GM19351 (cell line): ENCODE data around the gene IL1RAPL1.
"Not testable (repeated sequence)": the region's sequence is repeated elsewhere in the genome, so short reads cannot be mapped to it uniquely, and the experiment has no call there.

Experiments used
- ATAC-seq: cut with Tn5 transposase; IDR thresholded peaks from one replicate; pipeline ENCODE4 v1.9.1; 2021; ENCODE audit warnings: mild to moderate bottlenecking, moderate library complexity; ENCODE audit not compliant: unreplicated experiment

Gene IL1RAPL1

DNA sequence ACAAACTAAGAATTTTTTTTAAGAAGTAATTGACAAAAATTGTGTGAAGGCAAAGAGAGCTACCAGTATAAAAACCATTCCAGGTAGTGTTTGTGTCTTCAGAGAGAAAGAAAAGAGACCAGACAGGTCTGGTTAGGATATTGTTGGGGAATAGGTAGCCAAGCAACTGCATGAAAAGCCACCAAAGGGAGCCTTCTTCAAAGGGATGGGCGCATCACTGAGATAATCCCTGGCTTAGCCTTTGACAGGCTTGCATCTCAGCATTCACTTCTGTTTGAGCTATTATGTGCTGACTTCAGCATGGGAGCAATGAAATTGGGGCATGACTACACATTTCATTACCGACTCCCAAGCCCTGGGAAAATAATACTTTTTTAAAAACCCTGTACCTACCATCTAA is 496.6 kb downstream of the IL1RAPL1 start:
- no peak for ATAC-seq

DNA sequence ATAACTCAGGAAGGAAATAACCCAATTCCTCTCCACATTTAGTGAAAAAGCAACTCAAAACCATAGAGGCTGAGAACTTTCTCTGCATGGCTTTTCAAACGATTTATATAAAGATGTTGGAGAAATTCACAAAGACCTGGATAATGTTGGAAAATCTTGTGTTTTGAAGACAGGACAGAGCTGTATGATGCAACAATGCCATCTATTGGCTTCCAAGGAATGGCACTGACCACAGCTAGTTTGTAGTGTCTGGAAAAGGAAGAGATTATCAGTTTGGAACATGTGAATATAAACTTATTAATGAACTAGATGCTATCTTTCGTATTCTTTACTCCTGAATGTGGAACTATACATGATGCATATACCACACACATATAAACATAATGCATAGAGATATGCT is 503.6 kb downstream of the IL1RAPL1 start:
- ATAC-seq: no peak

DNA sequence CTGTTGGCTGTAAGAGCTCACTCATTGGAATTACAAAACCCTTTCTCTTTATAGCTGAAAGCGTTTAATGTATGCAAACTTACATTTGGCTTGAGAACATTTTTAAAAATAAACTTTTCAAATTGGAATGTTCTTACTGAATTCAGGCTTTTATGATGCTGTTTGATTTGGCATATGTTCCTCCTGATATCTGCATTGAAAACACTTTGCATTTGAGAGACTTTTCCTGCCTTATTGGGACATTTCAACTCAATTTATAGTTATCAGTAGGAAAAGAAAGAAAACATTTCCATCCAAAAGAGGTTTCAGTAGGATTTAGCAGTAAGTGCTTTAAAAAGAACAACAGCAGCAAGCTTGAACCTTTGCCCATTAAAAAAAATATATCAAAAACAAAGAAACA is 520.0 kb downstream of the IL1RAPL1 start:
- no peak for ATAC-seq

DNA sequence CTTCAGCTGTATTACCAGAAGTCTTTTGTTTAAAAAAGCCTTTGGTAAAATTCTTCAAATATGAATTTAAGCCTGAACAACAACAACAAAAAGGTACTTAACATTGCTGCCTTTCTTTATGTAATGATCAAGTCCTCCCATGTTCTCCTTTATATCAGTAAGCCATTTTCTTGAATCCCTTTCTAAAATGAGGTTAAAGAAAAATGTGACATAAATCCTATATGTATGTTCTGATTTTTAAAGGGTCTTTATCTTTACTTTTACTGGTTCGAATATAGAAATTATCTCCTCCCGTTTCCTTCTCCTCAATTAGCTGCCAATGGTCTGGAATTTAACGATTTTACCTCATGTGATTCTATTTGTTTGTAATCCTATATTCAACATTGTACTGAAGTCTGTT is 522.8 kb downstream of the IL1RAPL1 start:
- no peak for ATAC-seq

DNA sequence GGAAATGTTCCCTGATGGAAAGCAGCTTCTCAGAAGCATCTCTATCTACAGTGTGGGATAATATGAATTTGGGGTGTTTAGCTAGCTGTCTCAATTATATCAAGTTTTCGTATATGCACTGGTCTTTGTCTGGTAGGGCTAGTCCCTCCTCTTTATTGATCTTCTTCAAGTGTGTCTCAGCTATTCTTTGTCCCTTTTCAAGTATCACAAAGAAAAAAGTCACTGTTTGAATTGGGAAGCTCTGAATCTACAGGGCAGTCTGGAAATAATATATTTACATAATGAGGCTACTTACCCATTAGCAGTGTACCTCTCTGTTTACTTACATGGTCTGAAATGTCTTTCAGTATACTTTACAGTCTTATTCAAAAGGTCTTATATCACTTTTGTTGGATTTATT is 526.0 kb downstream of the IL1RAPL1 start:
- no peak for ATAC-seq

DNA sequence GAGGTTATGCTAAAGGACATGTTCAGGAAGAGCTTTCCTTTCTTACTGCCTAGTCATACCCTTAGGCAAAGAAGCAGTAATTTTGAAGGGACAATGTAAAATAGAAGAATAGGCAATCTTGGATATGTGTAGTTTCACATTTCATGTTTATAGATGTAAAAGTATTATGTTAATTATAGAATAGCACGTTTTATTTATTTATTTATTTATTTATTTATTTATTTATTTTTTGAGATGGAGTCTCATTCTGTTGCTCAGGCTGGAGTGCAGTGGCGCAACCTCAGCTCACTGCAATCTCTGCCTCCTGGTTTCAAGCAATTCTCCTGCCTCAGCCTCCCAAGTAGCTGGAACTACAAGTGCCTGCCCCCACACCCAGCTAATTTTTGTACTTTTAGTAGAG is 535.6 kb downstream of the IL1RAPL1 start:
- not testable (repeated sequence) for ATAC-seq

DNA sequence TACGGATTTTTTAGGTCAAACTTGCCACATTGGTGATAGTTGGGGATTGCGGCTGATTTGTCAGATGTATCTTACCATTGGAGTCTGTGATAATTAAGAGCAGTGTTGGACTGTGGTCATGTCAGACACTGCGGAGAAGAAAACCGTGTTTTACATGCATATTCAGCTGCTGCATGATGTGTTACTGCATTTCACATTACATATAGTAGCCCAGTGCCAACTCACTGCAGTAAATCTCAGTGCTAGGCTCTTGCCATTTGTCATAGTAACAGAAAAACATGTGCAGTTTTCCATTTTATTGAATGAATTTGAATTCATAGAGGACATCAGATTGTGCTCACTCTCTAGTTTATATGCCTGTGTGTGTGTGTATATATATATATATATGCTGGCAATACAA is 543.7 kb downstream of the IL1RAPL1 start:
- no peak for ATAC-seq

DNA sequence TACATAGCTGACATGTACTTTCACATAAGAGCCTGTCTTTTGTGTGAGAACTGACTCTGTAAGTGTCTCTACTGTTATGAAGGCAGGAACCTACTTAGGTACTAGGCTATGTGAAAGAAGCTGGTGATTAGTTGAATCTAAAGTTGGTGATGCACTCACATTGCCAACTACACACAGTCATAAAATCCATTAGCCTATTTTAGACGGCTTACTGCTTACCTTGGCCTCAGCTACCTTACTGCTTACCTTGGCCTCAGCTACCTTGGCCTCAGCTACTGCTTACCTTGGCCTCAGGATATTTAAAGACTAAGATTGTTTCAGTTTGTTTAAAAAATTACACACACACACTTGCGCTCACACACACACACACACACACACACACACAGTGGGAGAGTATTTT is 549.7 kb downstream of the IL1RAPL1 start:
- ATAC-seq: no peak

DNA sequence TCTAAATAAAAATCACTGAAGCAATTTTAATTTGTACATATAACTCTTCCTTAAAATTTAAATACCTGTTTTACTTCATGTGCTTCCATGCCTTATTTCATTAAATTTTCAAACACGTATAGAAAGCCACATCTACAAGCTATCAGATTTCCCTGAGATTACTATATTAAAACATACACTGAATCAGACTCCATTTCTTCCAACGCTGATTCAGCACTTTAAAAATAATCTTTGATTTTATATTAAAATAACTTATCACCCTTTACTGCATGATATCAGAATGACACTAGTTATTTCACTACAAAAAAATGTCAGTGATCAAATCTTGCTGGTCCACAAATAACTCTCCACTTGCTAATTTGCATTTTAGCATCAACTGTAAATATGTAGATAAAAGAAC is 550.8 kb downstream of the IL1RAPL1 start:
- ATAC-seq: no peak

DNA sequence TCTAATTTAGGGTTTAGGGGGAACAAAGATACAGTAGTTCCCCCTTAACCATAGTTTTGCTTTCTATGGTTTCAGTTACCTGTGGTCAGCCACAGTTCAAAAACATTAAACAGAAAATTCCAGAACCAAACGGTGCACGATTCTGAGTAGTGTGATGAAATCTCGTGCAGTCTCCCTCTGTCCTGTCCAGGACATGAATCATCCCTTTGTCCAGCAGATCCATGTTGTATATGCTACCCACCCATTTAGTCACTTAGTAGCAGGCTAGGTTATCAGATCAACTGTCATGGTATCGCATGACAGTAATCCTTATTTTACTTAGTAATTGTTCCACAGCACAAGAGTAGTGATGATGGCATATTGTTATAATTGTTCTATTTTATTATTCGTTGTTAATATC is 556.1 kb downstream of the IL1RAPL1 start:
- no peak for ATAC-seq

DNA sequence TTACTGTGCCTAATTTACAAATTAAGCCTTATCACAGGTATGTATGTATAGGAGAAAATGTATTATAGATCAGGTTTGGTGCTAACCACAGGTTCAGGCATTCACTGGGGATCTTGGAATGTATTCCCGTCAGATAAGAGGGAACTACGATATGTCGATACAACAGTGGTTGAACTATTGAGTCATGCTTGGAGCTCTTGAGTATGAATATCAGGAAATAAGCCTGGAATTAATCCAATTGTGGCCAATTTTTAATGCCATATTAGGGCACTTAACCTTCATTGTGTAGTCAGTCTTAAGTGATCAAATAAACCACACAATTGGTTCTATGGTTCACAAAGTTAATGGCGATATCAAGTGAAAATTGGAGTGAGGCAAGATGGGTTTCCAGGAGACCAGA is 556.5 kb downstream of the IL1RAPL1 start:
- ATAC-seq: no peak

DNA sequence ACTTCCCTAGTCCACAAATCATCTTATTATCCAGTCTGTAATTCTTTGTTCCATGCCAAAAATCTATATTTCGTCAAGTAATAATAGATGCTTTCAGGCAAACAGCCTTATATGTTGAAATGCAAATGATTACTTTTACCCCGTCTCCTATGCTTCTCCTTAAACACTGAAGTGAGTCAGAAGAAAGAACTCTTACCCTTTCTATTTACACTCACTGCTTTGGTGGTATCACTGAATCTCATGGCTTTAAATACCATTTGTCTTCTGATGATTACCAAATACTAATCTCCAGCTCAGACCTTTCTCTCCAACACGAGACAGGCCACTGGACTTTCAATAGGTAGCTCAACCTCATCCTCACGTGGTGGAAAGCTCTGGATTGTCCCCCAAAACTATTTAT is 558.1 kb downstream of the IL1RAPL1 start:
- ATAC-seq: no peak

DNA sequence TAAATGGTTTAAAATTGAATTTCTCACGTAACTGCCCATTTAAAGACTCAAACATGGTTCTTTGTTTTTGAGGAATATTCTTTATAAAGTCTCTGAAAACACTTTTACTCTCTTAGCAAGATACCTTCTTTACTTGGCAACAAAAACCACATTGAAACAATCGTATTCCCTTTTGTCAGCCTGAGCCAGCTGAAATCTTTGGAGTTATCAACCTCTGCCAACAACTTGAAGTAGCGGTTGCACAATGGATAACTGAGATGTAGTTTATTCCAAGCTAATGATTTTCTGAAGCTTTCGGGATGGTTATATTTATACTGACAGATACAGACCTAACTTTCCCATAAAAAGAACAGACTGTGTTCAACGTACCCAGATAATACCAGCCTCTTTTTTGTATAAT is 561.3 kb downstream of the IL1RAPL1 start:
- ATAC-seq: no peak

DNA sequence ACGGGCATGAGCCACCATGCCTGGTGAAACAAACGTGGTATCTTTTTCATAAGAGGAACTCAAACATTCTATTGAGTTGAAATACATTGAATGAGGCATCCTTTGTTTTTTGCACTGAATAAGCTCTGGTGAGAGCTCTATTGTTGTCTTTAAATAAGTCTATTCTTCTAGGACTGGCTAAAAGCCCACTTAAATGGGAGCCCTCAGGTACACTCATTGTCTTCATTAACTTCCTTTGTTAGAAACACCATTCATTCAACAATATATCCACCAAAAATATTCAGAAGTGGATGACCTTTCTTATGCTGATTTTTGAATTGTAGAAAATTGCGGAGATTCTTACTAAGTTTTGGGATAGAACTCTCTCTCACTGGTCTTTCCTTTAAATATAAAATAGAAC is 568.0 kb downstream of the IL1RAPL1 start:
- no peak for ATAC-seq

DNA sequence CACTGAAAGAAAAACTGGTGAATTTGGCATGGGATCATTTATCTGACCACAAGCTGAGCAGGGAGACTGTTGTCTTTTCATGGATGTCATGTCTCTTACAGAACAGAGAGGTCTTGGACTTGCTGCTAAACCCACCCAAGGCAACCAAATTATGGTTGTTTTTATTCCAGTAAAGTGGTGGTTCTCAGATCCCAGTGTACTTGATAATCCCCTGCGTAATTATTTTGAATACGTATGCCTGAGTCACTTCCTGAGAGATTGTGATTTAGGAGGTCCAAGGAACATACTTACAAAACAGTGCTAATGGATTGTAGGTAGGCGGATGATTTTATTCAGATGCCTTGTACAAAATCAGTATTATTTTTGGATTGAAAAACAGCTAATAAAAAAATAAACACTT is 585.6 kb downstream of the IL1RAPL1 start:
- no peak for ATAC-seq

DNA sequence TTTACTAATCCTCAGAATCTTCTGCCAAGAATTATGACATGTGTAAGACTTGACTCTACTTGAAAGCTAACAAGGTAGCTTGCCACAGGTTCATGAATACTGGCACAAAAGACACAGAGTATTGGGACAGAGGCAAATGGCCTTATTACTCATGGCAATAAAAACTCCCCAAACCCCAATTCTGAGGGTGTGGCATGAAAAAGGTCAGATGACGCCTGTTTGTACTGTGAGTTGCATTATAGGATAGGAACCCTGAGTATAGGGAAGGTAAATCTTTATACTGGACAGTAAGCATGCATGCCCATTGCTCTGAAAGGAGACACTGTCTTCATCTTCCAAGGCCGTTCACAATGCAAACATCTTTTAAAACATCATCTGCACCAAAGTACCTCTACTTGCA is 600.0 kb downstream of the IL1RAPL1 start:
- no peak for ATAC-seq

DNA sequence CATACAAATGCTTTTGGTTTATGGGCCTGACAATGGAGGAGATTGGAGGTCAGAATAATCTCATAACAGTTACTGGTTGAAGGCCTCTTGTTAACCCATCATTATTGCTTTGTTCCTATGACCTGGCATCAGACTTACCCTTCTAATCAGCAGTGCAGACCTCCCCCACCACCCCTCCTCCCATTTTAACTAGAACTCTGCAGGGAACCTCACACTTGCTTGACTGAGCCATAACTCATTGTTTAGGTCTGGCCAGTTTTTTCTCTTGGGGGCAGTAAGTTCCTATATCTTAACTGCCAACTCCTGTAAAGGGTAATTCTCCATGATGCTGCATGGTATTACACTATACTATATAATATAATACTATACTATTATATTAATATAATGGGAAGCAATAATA is 609.3 kb downstream of the IL1RAPL1 start:
- ATAC-seq: no peak

DNA sequence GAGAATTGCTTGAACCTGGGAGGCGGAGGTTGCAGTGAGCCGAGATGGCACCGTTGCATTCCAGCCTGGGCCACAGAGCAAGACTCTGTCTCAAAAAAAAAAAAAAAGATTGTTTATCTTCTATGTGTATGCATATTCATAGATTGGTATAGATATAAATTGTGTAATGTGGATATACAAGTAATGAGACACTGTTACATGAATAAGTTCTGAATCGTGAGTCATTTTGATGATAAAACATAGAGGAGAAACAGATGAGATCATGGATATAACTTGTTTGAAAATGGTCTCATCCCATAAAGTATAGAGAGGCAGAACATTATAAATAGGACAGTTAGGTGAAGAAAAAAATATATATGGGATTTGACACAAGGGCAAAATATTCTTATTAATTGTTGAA is 628.0 kb downstream of the IL1RAPL1 start:
- ATAC-seq: no peak

DNA sequence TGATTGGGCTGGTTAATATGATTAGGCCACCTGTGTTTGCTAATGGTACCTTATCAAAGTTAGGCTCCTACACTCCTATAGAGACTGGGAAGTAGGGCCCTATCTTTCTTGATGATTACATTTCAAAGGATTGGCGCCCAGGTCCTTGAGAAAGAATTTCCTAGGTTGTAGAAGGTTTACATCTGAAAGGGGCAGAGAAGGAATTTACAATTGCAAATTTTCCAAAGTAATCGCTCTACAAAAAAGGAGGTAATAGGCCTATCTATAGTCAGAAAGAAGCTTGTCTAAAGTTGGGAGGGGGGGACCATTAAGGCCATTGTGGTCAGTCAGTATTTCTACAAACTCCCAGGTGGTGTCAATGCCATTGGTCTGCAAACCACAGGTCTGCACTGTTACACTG is 638.4 kb downstream of the IL1RAPL1 start:
- ATAC-seq: no peak

DNA sequence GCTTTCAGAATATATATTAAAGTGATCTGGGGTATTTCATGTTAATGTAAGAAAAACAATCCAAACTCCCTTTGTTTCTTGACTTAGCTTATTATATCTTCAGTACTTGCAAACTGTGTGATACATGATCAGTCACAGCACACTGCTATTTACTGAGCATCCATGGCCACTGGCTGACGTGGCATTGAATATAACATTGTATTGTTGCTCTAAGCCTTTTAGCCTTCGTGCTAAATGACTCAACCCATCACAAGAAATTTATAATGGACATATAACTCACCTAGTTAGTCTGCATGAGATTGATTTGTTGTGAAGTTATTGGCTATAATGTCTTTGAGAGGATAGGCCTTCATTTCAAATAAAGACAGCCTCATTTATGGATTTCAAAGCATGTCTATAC is 642.6 kb downstream of the IL1RAPL1 start:
- ATAC-seq: no peak

DNA sequence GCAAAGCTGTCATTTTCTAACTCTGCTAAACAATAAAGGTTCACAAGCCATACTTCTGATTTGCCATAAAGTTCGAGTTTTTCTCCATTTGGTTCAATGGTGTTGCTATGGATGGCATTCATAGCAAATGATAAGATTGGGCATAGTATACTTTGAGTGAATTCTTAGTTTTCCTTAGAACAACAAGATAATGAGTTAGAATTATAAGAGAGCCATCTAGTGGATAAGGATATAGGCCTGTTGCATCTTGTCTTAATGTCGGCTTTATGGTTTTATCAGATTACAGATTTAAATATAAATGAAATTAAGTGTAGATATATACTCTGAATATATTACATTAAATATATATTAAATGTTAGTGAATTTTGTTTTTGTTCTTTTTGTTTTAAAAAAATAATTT is 644.6 kb downstream of the IL1RAPL1 start:
- no peak for ATAC-seq

DNA sequence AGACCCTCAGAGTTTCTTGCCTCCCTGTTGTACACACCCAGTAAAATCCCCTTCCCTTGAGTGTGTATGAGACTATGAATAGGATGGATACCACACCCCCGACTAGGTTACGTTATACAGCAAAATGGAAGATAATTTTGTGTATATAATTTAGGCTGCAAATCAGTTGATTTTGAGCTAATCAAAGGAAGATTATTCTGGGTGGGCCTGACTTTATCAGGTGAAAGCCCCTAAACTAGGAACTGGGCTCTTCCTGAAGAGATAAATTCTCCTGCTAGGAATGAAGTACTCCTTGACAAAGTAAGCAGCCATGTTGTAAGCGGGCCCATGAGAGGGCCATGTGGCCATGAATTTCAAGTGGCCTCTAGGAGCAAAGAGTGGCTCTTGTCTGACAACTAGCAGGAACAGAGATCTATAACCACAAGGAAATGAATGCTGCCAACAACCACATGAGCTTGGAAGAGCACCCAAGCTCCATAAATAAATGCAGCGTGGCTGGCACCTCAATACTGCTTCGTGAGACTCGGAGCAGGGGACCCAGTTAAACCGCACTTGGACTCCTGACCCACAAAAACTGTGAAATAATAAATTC is 646.4 kb downstream of the IL1RAPL1 start:
- no peak for ATAC-seq

DNA sequence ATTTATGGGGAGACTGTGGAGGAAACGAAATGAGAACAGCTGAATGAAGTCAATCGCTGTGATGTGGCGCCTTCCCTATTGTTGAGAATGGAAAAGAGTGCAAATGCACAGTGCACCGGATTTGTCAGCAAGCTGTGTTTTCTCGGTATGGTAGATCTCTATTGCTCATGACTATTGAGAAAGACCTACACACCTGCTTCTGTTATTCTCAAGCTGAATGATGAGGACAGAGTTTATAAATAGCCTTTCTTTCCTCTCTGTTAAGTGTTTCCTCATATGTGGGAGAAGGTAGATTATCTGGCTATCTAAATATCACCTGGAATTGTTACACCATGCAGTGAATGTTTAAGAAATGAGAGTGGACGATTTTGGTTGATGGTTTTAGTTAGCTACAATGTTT is 650.7 kb downstream of the IL1RAPL1 start:
- ATAC-seq: no peak

DNA sequence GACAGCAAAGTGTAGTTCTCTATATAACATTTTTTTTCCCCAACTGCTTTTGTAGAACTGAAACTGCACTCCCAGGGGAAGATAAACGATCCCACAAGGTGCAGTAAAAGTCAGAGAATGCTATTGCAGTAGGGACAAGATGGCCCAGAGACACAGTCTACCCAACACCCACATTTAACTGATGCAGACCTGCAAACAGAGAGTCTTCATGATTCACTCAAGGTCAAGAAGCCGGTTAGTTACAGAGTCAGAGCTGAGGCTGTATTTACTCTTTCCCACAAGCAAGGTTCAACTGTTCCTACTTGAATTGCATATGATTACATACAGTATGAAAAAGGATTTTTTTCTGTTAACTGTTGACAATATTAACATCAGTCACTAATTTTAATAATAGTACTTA is 654.6 kb downstream of the IL1RAPL1 start:
- ATAC-seq: no peak
